Heart right ventricle (tissue), 16 donors: ENCODE data around the gene OTX1. TPM values are rescaled to one million over a fixed set of nuclear protein-coding genes. Genes with fewer than 3 reads are reported as not detected.

Experiments
- ATAC-seq, 8 donors: fragments of 200-7000 bp; cut with Tn5 transposase; one replicate each; pipeline ENCODE4 v1.9.1; 2020; ENCODE audit warnings: mild to moderate bottlenecking in 8 of 8, moderate library complexity in 8 of 8, moderate number of reproducible peaks in 1 of 8
- DNase-seq, 2 donors: peaks; one replicate each; pipeline ENCODE4 v3.0.0-alpha.2; 2020
- H3K27ac ChIP-seq, 10 donors: fragments of 200-600 bp; sonication (generic) in 2 of 10; one replicate each; pipeline versions ENCODE4 v1.5.0 to v1.8.0; 2020 to 2022; ENCODE audit warnings: mild to moderate bottlenecking in 3 of 10
- H3K27me3 ChIP-seq, 7 donors: fragments of 200-600 bp; one replicate each; pipeline ENCODE4 v1.8.0; 2021 to 2022; ENCODE audit warnings: mild to moderate bottlenecking in 2 of 7
- H3K36me3 ChIP-seq, 9 donors: fragments of 200-600 bp; sonication (generic) in 1 of 9; one replicate each; pipeline versions ENCODE4 v1.5.0 to v1.8.0; 2020 to 2022; ENCODE audit warnings: mild to moderate bottlenecking in 2 of 9
- H3K4me1 ChIP-seq, 9 donors: fragments of 200-600 bp; sonication (generic) in 1 of 9; one replicate each; pipeline versions ENCODE4 v1.5.0 to v1.8.0; 2020 to 2022; ENCODE audit warnings: mild to moderate bottlenecking in 4 of 9
- H3K4me3 ChIP-seq, 10 donors: fragments of 200-600 bp; sonication (generic) in 2 of 10; one replicate each; pipeline versions ENCODE4 v1.5.0 to v1.8.0; 2020 to 2022; ENCODE audit warnings: mild to moderate bottlenecking in 7 of 10, moderate library complexity in 2 of 10
- H3K9me3 ChIP-seq, 11 donors: fragments of 200-600 bp in 10 of 11; sonication (generic) in 2 of 11; one replicate each; pipeline versions ENCODE4 v1.5.0 to v1.8.0; 2013 to 2022; ENCODE audit warnings: mild to moderate bottlenecking in 2 of 11, control low read depth in 1 of 11, moderate library complexity in 1 of 11
- WGBS, 2 donors: extraction: QIAGEN DNeasy Blood & Tissue Kit; methylation state at CpG; one replicate each; pipeline ENCODE4 v1.1.7; 2013; ENCODE audit warnings: inconsistent platforms in 1 of 2; 5-methylcytosine and 5-hydroxymethylcytosine counted together
- intact Hi-C, 10 donors: fragments of 100-400 bp; cut with DNase I; formaldehyde crosslinking; loops; one replicate each; pipeline versions ENCODE4 v1.11.1 to v1.14.2; 2022
- long read RNA-seq, 3 donors: library from polyadenylated mRNA; unstranded; transcript quantifications; one replicate each; pipeline ENCODE4 v2.0.0, GENCODE V29; 2020 to 2021
- polyA plus RNA-seq, 2 donors: library from polyadenylated mRNA; stranded (reverse); fragments of 200-250 nt; gene quantifications; one replicate each; pipeline ENCODE4 v1.2.3, GENCODE V29; 2013
- total RNA-seq, 10 donors: library from RNA; stranded (reverse); fragmentation: NEBNext Ultra II Directional in 3 of 10; extraction: Animal tissue kit (Norgen Biotek cat#: 25700) in 3 of 10; gene quantifications; one replicate each; pipeline versions ENCODE4 v1.2.1 to v1.2.4, GENCODE V29; 2021 to 2023
- TF ChIP-seq, protein P1 (sequence below), 9 donors: fragments of 200-600 bp; sonication (generic) in 2 of 9; IDR thresholded peaks; one replicate each; pipeline versions ENCODE4 v1.5.0 to v1.8.0; 2021 to 2022; ENCODE audit warnings: antibody characterized with exemption in 9 of 9, mild to moderate bottlenecking in 5 of 9, moderate library complexity in 1 of 9
- donor health status: Arrhythmogenic right ventricular cardiomyopathy.
- donor health status: ischemic (EF 13 %, LVEDD 7.1; RV severe dilation, severe dysfunction).
- donor health status: healthy with polysubstance abuse.
- donor health status: DM: no; HTN: yes; CAD: no.
- donor health status: DM: no; HTN: no; CAD: no.
- donor health status: ischemic (EF 25% LVEDD 6.9; RV normal size, moderate dysfunction).
- donor health status: ischemic (EF 25% LVEDD 5.7; RV mildly dilated, moderate dysfunction).
- donor health status: healthy.
- donor health status: DM: yes; HTN: yes; CAD: no.
- donor health status: Ischemic cardiomyopathy.
- donor health status: ischemic (EF 35%, LVEDD 5.7; RV mildly dilated, moderate dysfunction).
- donor health status: nonischemic (EF 11% LVEDD 7.7; RV severe dilation, severe dysfunction).
- donor health status: DM: yes; HTN: yes; CAD: no.
- donor health status: PGD.
- donor health status: ischemic (EF 29% LVEDD 5.4; RV normal size, mild dysfunction).
- donor health status: nonischemic (EF 23%, LVEDD 6.1; RV moderate dilation, normal function).

Gene OTX1
- total RNA-seq: not detected
- not detected for polyA plus RNA-seq
- long read RNA-seq, donor 1: 0 reads
- long read RNA-seq, donor 2: 0 reads
- long read RNA-seq, donor 3: 0 reads

DNA sequence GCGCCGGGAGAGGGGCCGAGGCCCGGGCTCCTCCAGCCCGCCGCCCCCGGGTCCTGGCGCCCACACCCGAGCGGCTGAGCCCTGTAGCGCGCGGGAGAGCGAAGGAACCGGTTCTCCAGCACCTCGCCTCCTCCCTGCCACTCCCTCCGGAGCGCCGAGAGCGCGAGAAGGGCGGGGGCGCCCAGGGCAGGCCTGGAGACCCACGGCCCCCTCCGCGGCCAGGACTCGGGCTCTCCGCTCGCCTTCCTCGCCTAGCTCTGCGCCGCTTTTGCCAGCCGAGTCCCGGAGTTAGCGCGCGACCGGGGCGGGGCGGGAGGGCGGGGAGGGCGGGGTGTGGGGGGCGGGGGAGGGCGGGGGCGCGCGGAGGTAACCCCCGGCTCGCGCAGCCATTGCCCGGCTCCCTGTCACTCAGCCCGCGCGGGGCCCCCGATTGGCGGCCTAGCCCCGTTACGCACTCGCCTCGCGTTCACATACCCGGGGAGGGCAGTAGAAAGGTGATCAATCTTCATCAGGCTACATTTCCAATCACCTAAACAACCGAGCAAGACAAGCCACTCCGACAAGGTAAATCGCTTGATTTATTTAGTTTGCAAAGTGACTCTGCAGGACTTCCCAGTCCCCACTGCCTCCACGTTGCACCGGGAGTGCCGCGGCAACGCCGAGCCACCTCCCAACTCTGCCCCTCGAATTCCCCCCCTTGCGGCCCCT is at the start of gene OTX1:
Gene OTX1 (plus strand): TSS at position 497 of the 708 bp plus-strand sequence. CDS start 2,161 bp downstream, outside the sequence.
- ATAC-seq (peak in 6 of 8 donors; percentile 24 to 70 (median 50)), DNase-seq (no peak)
- WGBS, 2 donors: 1% methylated on average over 55 to 73 of the region's 73 CpGs
- no peaks in the 10 kb centered on the region for H3K9me3 ChIP-seq
- H3K36me3 ChIP-seq: peaks cover 0 to 9% (median 0%) of the 10 kb centered on the region in 9 donors
- H3K4me1 ChIP-seq: peaks cover 11 to 68% (median 62%) of the 10 kb centered on the region in 9 donors
- TF ChIP-seq, protein P1, sequence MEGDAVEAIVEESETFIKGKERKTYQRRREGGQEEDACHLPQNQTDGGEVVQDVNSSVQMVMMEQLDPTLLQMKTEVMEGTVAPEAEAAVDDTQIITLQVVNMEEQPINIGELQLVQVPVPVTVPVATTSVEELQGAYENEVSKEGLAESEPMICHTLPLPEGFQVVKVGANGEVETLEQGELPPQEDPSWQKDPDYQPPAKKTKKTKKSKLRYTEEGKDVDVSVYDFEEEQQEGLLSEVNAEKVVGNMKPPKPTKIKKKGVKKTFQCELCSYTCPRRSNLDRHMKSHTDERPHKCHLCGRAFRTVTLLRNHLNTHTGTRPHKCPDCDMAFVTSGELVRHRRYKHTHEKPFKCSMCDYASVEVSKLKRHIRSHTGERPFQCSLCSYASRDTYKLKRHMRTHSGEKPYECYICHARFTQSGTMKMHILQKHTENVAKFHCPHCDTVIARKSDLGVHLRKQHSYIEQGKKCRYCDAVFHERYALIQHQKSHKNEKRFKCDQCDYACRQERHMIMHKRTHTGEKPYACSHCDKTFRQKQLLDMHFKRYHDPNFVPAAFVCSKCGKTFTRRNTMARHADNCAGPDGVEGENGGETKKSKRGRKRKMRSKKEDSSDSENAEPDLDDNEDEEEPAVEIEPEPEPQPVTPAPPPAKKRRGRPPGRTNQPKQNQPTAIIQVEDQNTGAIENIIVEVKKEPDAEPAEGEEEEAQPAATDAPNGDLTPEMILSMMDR (IDR thresholded peaks at IDR 0.05): no peak
- no peak within 1 kb of the TSS for H3K27ac ChIP-seq
- peaks cover 53 to 100% (median 100%) of the 10 kb centered on the region in 7 donors for H3K27me3 ChIP-seq
- peak within 1 kb of the TSS; percentile 32 to 60 (median 52) for H3K4me3 ChIP-seq
- intact Hi-C loops: loop anchor here in 1 of 10 donors (1.0 kb wide), 1 partner anchor 29 kb away; no protein-coding TSS in a partner anchor

DNA sequence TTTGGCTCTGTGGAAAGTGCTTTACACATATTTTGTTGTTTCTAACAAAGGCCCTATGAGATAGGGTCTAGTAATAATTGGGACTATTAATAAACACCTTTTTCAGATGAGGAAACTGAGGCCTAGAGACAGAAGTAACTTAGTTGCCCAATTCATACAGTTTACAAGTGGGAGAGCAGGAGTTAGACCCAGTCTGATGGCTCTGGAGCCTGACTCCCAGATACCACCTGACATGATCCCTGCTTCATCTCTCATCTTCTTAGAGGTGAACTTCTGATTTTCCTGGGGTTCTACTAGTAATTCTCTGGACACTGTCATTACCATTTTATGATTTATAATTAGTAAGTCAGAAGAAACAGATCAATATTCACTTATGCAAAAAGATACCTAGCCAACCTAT is 49.1 kb upstream of the OTX1 start:
- Histone ChIP-seq H3K4me1 (peaks cover 0 to 6% (median 0%) of the 10 kb centered on the region in 9 donors), H3K36me3 (peaks cover 0 to 26% (median 5%) of the 10 kb centered on the region in 9 donors), H3K27ac (no peak overlapping the region), H3K9me3 (no peaks in the 10 kb centered on the region), H3K27me3 (no peaks in the 10 kb centered on the region), H3K4me3 (no peak overlapping the region)
- ATAC-seq (no peak), DNase-seq (no peak)
- TF ChIP-seq, protein P1 (IDR thresholded peaks at IDR 0.05): no peak
- intact Hi-C loops: no loop called here

DNA sequence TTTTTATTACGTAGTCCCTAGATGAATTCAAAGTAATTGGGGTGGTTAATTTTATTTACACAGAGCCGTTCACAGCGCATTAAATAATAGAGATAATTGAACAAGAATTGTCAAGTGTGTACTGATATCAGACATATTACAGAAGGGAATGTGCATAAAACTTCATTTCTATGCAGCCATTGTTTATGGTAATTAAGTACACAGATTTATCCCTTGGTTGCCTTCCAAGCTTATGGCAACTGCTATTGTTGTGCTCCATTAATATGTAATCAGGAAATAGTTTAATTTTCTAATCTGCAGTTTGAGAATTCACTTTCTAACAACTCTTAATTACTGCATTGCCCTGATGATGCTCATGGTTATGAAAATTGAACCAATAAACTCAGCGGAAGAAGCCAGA is 47.3 kb upstream of the OTX1 start:
- TF ChIP-seq, protein P1 (IDR thresholded peaks at IDR 0.05): no peak
- H3K36me3 ChIP-seq: peaks cover 0 to 17% (median 0%) of the 10 kb centered on the region in 9 donors
- no peaks in the 10 kb centered on the region for H3K27me3 ChIP-seq
- ATAC-seq: no peak
- no peak overlapping the region for H3K27ac ChIP-seq
- 93 to 95% methylated on average over 4 of the region's 4 CpGs for WGBS, 2 donors
- no peak overlapping the region for H3K4me3 ChIP-seq
- no peaks in the 10 kb centered on the region for H3K9me3 ChIP-seq
- intact Hi-C loops: no loop called here
- no peak for DNase-seq
- peaks cover 0 to 6% (median 0%) of the 10 kb centered on the region in 9 donors for H3K4me1 ChIP-seq

DNA sequence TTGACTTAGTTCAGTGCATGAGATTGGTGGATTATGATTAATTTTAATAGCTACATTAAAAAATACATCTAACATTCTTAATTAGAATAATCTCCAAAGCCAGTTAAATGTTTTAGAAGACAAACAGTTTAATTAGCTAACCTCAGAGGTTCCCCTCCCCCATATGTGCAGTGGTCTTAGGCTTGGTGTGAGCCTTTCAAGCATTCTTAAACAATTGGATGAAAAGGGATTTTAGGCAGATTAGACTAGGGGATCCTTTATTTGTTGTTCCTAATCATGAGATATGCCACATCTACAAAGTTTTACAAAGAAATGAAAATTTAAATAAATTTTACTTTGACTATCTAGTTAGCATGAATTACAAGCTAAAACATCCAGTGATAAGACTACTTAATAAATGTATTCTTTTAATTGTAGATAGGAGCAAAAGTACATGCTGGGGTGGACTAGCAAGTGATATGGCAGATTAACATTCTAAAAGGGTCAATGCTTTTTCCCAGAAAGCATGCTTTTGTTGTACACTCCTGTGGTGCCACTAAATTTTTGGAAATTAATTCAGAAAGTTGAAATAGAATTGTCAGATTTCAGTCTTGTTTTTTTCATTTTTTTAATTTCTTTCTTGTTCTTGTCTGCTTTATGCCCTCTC is 42.7 kb upstream of the OTX1 start:
- Histone ChIP-seq H3K27ac (no peak overlapping the region), H3K4me1 (peaks cover 0 to 6% (median 0%) of the 10 kb centered on the region in 9 donors), H3K27me3 (no peaks in the 10 kb centered on the region), H3K36me3 (peaks cover 0 to 20% (median 0%) of the 10 kb centered on the region in 9 donors), H3K4me3 (no peak overlapping the region), H3K9me3 (no peaks in the 10 kb centered on the region)
- DNase-seq (no peak), ATAC-seq (no peak)
- intact Hi-C loops: no loop called here
- TF ChIP-seq, protein P1 (IDR thresholded peaks at IDR 0.05): no peak
